Neural progenitor cell (in vitro differentiated cells): ENCODE data around the gene TSPEAR. TPM values are rescaled to one million over a fixed set of nuclear protein-coding genes. Genes with fewer than 3 reads are reported as not detected.
A peak's percentile ranks its signal among the peaks of the same experiment; 100 is the strongest.

Source experiments
- DNase-seq: peaks from one replicate; pipeline ENCODE4 v3.0.0-alpha.2; 2016; ENCODE audit warnings: low spot score
- H2AFZ ChIP-seq: fragments of 200-600 bp; sonication (generic); replicated peaks from 2 replicates; pipeline ENCODE4 v1.6.1; 2016; ENCODE audit warnings: antibody characterized with exemption
- H3F3A ChIP-seq: fragments of 200-600 bp; sonication (generic); 2 replicates; pipeline ENCODE4 v1.6.1; 2016; ENCODE audit warnings: antibody characterized with exemption, low read depth
- H3K27ac ChIP-seq: fragments of 200-600 bp; sonication (generic); 2 replicates; pipeline ENCODE4 v1.5.1; 2016; ENCODE audit warnings: mild to moderate bottlenecking
- H3K27me3 ChIP-seq: fragments of 200-600 bp; sonication (generic); 2 replicates; pipeline ENCODE4 v1.6.1; 2016; ENCODE audit warnings: mild to moderate bottlenecking, moderate library complexity
- H3K36me3 ChIP-seq: fragments of 200-600 bp; sonication (generic); 2 replicates; pipeline ENCODE4 v1.5.1; 2016
- H3K4me1 ChIP-seq: fragments of 200-600 bp; sonication (generic); 2 replicates; pipeline ENCODE4 v1.6.1; 2016; ENCODE audit warnings: mixed run types
- H3K4me2 ChIP-seq: fragments of 200-600 bp; sonication (generic); 2 replicates; pipeline ENCODE4 v1.6.1; 2016
- H3K4me3 ChIP-seq: fragments of 200-600 bp; sonication (generic); 2 replicates; pipeline ENCODE4 v1.5.1; 2016
- H3K79me2 ChIP-seq: fragments of 200-600 bp; sonication (generic); 2 replicates; pipeline ENCODE4 v1.6.1; 2016; ENCODE audit warnings: low read depth
- H3K9ac ChIP-seq: fragments of 200-600 bp; sonication (generic); 2 replicates; pipeline ENCODE4 v1.6.1; 2016
- H3K9me3 ChIP-seq: fragments of 200-600 bp; sonication (generic); 2 replicates; pipeline ENCODE4 v1.5.1; 2016; ENCODE audit warnings: low read depth
- H4K20me1 ChIP-seq: fragments of 200-600 bp; sonication (generic); 2 replicates; pipeline ENCODE4 v1.6.1; 2016; ENCODE audit warnings: low read depth
- H3K27ac Mint-ChIP-seq: 3 replicates; pipeline ENCODE4 v1.8.0; 2021; ENCODE audit warnings: mixed read lengths
- H3K27me3 Mint-ChIP-seq: 2 replicates; pipeline ENCODE4 v1.8.0; 2022; ENCODE audit warnings: low read depth, mild to moderate bottlenecking, inconsistent platforms, moderate library complexity, mixed read lengths; ENCODE audit not compliant: insufficient read depth
- H3K36me3 Mint-ChIP-seq: 3 replicates; pipeline ENCODE4 v1.8.0; 2021; ENCODE audit warnings: mixed read lengths
- H3K4me1 Mint-ChIP-seq: 3 replicates; pipeline ENCODE4 v1.8.0; 2021; ENCODE audit warnings: mixed read lengths
- H3K4me3 Mint-ChIP-seq: 3 replicates; pipeline ENCODE4 v1.8.0; 2021; ENCODE audit warnings: mild to moderate bottlenecking, moderate library complexity, mixed read lengths
- H3K9me3 Mint-ChIP-seq: 3 replicates; pipeline ENCODE4 v1.8.0; 2020; ENCODE audit warnings: mixed read lengths
- EZH2 ChIP-seq: fragments of 200-600 bp; sonication (generic); IDR thresholded peaks from 2 replicates; pipeline ENCODE4 v1.6.1; 2017; ENCODE audit warnings: antibody characterized with exemption, mild to moderate bottlenecking, moderate library complexity
- EZH2phosphoT487 ChIP-seq: fragments of 200-600 bp; sonication (generic); IDR thresholded peaks from 2 replicates; pipeline ENCODE4 v1.6.1; 2017; ENCODE audit warnings: antibody characterized with exemption
- total RNA-seq: library from RNA; depleted of rRNA; stranded (reverse); fragments of >200 nt; gene quantifications from 2 replicates; pipeline ENCODE4 v1.2.3, GENCODE V29; 2015; ENCODE audit warnings: low replicate concordance
- TF ChIP-seq, protein P1 (sequence below): fragments of 200-600 bp; sonication (generic); IDR thresholded peaks from 2 replicates; pipeline ENCODE4 v1.5.1; 2017; ENCODE audit warnings: antibody characterized with exemption, mild to moderate bottlenecking

Gene TSPEAR
- total RNA-seq, 1 donor from 2014 or later, result not detected

DNA sequence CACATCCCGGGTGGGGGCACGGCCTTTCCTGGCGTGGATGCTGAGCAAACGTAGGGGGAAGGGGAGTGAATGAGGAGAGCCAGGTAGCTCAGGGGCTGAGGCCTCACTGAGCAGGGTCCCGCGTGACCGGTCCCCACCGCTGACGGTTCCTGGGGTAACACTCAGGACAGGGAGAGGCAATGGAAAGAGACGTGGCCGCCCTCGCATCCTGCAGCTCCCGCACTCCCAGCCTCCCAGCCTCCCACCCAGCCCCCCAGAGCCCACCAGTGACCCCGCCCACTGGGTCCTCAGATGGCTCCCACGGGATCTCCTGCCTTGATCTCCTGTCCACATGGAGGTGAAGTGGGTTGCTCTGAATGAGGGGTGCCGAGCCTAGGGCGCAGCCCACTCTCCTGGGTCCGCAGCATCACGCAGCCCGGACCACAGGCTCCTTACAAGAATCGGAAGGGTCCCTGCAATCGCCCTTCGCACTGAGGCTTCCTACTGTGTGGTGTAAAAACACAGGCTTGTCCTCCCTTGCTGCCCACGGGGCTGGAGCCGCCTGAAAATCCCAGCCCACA, 2.4 kb downstream of the TSPEAR start:
- Histone ChIP-seq H3K4me3 (peak overlapping the region; percentile 22), H3K4me1 (peaks cover 65% of the 10 kb centered on the region)
- no peaks in the 10 kb centered on the region for H3K36me3 Mint-ChIP-seq

DNA sequence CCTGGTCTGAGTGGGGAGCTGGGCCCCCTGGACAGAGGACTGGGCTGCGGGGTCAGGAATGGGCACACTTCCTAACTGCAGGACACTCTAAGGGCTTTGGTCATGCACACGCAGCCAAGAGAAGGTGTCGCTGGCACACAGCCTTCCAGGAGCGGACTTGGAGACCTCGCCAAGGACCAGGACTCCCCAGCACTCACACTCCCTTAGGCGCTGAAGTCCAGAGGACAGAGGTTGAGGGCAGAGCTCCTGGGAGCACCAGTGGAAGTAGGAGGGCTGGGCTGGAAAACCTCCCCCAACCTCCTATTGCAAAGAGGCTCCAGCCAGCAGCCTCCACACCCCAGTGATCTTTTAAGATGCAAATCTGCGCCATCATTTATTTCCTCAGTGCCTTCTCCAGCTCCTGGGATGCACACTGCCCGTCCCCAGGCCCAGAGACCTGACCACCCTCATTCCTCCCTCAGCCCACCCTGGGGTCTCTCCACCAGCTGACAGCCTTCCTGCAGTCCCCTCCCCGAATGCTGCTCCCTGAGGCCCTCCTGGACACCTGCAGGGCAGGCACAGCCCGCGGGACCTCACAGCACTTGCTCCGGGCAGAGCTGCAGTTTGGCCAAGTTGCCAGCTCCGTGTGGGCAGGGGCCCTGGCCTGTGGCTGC, 3.0 kb downstream of the TSPEAR start:
- H3K9me3 ChIP-seq, result no peaks in the 10 kb centered on the region
- peaks cover 65% of the 10 kb centered on the region for H3K4me1 ChIP-seq
- peak overlapping the region; percentile 41 for H3K4me3 Mint-ChIP-seq
- no peaks in the 10 kb centered on the region for H3K36me3 Mint-ChIP-seq
- H3K9me3 Mint-ChIP-seq, result peaks cover 2% of the 10 kb centered on the region
- peaks cover 84% of the 10 kb centered on the region for H3K27me3 Mint-ChIP-seq
- H3K27ac Mint-ChIP-seq, result no peak overlapping the region
- DNase-seq, result peak; percentile 47
- H3K27me3 ChIP-seq, result peaks cover 100% of the 10 kb centered on the region
- H3F3A ChIP-seq, result peaks cover 9% of the 10 kb centered on the region
- no peak overlapping the region for H2AFZ ChIP-seq
- no peaks in the 10 kb centered on the region for H3K36me3 ChIP-seq
- peak overlapping the region; percentile 69 for H3K4me2 ChIP-seq
- H3K4me1 Mint-ChIP-seq, result peaks cover 45% of the 10 kb centered on the region
- H4K20me1 ChIP-seq, result peaks cover 37% of the 10 kb centered on the region
- H3K27ac ChIP-seq, result no peak overlapping the region
- H3K79me2 ChIP-seq, result no peaks in the 10 kb centered on the region
- H3K4me3 ChIP-seq, result peak overlapping the region; percentile 22
- TF ChIP-seq EZH2, result no peak
- no peak for TF ChIP-seq EZH2phosphoT487
- TF ChIP-seq, protein P1, sequence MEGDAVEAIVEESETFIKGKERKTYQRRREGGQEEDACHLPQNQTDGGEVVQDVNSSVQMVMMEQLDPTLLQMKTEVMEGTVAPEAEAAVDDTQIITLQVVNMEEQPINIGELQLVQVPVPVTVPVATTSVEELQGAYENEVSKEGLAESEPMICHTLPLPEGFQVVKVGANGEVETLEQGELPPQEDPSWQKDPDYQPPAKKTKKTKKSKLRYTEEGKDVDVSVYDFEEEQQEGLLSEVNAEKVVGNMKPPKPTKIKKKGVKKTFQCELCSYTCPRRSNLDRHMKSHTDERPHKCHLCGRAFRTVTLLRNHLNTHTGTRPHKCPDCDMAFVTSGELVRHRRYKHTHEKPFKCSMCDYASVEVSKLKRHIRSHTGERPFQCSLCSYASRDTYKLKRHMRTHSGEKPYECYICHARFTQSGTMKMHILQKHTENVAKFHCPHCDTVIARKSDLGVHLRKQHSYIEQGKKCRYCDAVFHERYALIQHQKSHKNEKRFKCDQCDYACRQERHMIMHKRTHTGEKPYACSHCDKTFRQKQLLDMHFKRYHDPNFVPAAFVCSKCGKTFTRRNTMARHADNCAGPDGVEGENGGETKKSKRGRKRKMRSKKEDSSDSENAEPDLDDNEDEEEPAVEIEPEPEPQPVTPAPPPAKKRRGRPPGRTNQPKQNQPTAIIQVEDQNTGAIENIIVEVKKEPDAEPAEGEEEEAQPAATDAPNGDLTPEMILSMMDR, result no peak
- H3K9ac ChIP-seq, result no peak overlapping the region

More for the DNA sequence above, 2.4 kb downstream of the TSPEAR start:
- H3K4me1 Mint-ChIP-seq, result peaks cover 45% of the 10 kb centered on the region
- peaks cover 88% of the 10 kb centered on the region for H3K27me3 Mint-ChIP-seq
- H3K4me3 Mint-ChIP-seq, result peak overlapping the region; percentile 79
- Histone ChIP-seq H3K36me3 (no peaks in the 10 kb centered on the region), H2AFZ (no peak overlapping the region), H3K9ac (no peak overlapping the region), H3K27me3 (peaks cover 100% of the 10 kb centered on the region), H3K79me2 (no peaks in the 10 kb centered on the region), H3K9me3 (no peaks in the 10 kb centered on the region), H3K27ac (no peak overlapping the region), H3K4me2 (peak overlapping the region; percentile 69), H4K20me1 (peaks cover 37% of the 10 kb centered on the region), H3F3A (peaks cover 9% of the 10 kb centered on the region)
- H3K27ac Mint-ChIP-seq, result no peak overlapping the region
- H3K9me3 Mint-ChIP-seq, result peaks cover 2% of the 10 kb centered on the region
- no peak for DNase-seq
- TF ChIP-seq EZH2phosphoT487, result no peak
- no peak for TF ChIP-seq EZH2
- TF ChIP-seq, protein P1, result no peak

DNA sequence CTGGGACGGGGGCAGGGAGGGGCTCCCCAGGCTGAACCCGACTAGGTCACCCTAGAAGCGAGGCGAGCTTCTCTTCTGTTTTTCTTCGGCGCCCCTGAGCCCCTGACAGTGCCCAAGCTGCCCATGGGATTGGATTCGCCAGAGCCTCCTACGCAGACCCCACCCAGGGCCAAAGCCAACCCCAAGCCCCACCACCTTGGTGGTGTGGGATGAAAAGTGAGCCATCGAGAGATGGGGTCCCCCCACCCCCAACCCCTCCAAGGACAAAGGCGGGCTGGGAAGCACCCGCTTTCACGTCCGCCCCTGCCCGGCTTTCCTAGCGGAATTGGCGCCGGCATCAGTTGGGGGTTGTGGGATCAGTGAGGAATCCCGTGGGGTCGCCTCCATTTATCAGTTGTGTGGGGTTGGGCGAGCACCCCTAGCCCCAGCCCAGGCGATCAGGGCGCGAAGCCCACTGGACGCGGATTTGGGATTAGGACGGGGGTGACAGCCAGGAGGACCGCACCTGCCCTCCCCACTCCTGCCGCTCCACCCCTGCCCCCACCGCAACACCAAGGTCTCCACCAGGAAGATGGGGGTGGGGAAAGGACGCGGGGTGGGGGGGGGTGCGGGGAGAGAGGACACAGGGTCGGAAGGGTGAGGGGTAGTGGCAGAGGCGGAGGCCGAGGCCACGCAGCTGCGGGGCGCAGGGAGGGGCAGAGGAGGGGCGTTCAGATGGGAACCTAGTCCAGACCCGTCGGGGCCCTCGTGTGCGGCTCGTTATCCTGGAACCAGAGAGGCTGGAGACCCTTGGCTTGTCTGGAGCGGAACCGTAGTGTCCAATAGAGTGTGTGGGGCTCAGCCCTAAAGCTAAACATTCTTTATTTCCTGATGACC, 4.4 kb downstream of the TSPEAR start:
- peaks cover 58% of the 10 kb centered on the region for H3K4me1 ChIP-seq
- Mint-ChIP-seq H3K4me1 (peaks cover 52% of the 10 kb centered on the region), H3K4me3 (peak overlapping the region; percentile 62), H3K36me3 (no peaks in the 10 kb centered on the region), H3K27me3 (peaks cover 79% of the 10 kb centered on the region), H3K9me3 (peaks cover 2% of the 10 kb centered on the region), H3K27ac (no peak overlapping the region)
- peaks cover 9% of the 10 kb centered on the region for H3F3A ChIP-seq
- peak overlapping the region; percentile 22 for H3K4me3 ChIP-seq
- H3K27me3 ChIP-seq, result peaks cover 92% of the 10 kb centered on the region
- no peak overlapping the region for H2AFZ ChIP-seq
- H3K9me3 ChIP-seq, result no peaks in the 10 kb centered on the region
- H4K20me1 ChIP-seq, result peaks cover 29% of the 10 kb centered on the region
- TF ChIP-seq EZH2phosphoT487, result peak; percentile 93
- TF ChIP-seq, protein P1, result no peak
- peak; percentile 98 for TF ChIP-seq EZH2
- no peak overlapping the region for H3K9ac ChIP-seq
- DNase-seq, result peak; percentile 51
- no peaks in the 10 kb centered on the region for H3K79me2 ChIP-seq
- H3K36me3 ChIP-seq, result no peaks in the 10 kb centered on the region
- H3K27ac ChIP-seq, result no peak overlapping the region
- H3K4me2 ChIP-seq, result peak overlapping the region; percentile 69
